Large intestine (tissue), 3 donors: ENCODE data around the gene SFXN5. TPM values are rescaled to one million over a fixed set of nuclear protein-coding genes. Genes with fewer than 3 reads are reported as not detected.

Experiments
- DNase-seq, 2 donors: peaks; one replicate each; pipeline versions ENCODE4 v3.0.0 to v3.0.0-alpha.2; 2013
- H3K27ac ChIP-seq: one replicate; pipeline ENCODE4 v1.5.1; 2013; ENCODE audit warnings: low read length
- H3K27me3 ChIP-seq: 2 replicates; pipeline ENCODE4 v1.6.1; 2013; ENCODE audit warnings: low read length; ENCODE audit not compliant: control insufficient read depth, insufficient read depth
- H3K36me3 ChIP-seq: 2 replicates; pipeline ENCODE4 v1.6.1; 2013; ENCODE audit warnings: low read length; ENCODE audit not compliant: control insufficient read depth, insufficient read depth
- H3K4me1 ChIP-seq: one replicate; pipeline ENCODE4 v1.6.1; 2013; ENCODE audit warnings: low read length; ENCODE audit not compliant: control insufficient read depth, insufficient read depth
- H3K4me3 ChIP-seq: one replicate; pipeline ENCODE4 v1.5.1; 2013; ENCODE audit warnings: low read length
- H3K9me3 ChIP-seq: one replicate; pipeline ENCODE4 v1.6.1; 2013; ENCODE audit warnings: mild to moderate bottlenecking, low read depth, low read length, moderate library complexity; ENCODE audit not compliant: control insufficient read depth
- WGBS: methylation state at CpG from one replicate; pipeline ENCODE4 v1.1.5; 2013; ENCODE audit warnings: low lambda C conversion rate; ENCODE audit not compliant: insufficient coverage; 5-methylcytosine and 5-hydroxymethylcytosine counted together
- polyA plus RNA-seq: library from polyadenylated mRNA; unstranded; fragments of 120-200 nt; gene quantifications from one replicate; pipeline ENCODE4 v1.2.1, GENCODE V29; 2013

The SFXN5 gene
- polyA plus RNA-seq, 1 donor, result 20.0 TPM

DNA sequence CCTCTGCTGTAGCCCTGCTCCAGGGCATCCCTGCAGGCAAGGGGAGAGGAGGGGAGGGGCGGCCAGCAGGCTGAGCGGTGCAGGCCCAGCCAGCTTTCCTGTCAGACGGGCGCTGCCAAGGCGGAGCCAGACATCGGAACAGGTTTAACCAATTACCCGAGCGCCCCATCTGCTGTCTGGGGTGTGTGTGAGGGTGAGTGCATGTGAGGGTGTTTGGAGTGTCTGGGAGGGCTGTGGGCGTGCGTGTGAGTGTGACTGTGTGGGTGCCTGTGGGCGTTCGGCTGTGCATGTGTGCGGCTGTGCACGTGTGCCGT lies 134.2 kb downstream of the SFXN5 start:
- no peak overlapping the region for H3K4me3 ChIP-seq
- no peak overlapping the region for H3K27ac ChIP-seq
- H3K4me1 ChIP-seq, result peaks cover 25% of the 10 kb centered on the region
- WGBS, result no CpG with 5 or more reads among the region's 15 CpGs
- DNase-seq, result no peak
- peaks cover 4% of the 10 kb centered on the region for H3K9me3 ChIP-seq
- no peaks in the 10 kb centered on the region for H3K27me3 ChIP-seq
- H3K36me3 ChIP-seq, result peaks cover 2% of the 10 kb centered on the region

- peaks cover 2% of the 10 kb centered on the region for H3K36me3 ChIP-seq
- no peak overlapping the region for H3K4me3 ChIP-seq
- no peaks in the 10 kb centered on the region for H3K27me3 ChIP-seq
- no CpG with 5 or more reads among the region's 19 CpGs for WGBS
- H3K4me1 ChIP-seq, result peaks cover 30% of the 10 kb centered on the region
- no peak for DNase-seq
- no peak overlapping the region for H3K27ac ChIP-seq
- peaks cover 4% of the 10 kb centered on the region for H3K9me3 ChIP-seq
These were observed 134.7 kb downstream of the SFXN5 start for GRCh38 chr2:72936660-72937355.

- Histone ChIP-seq H3K4me3 (no peak overlapping the region), H3K27ac (no peak overlapping the region), H3K27me3 (peaks cover 4% of the 10 kb centered on the region), H3K4me1 (peaks cover 35% of the 10 kb centered on the region), H3K9me3 (peaks cover 4% of the 10 kb centered on the region), H3K36me3 (peaks cover 2% of the 10 kb centered on the region)
- no peak for DNase-seq
- WGBS, result no CpG with 5 or more reads among the region's 2 CpGs
These were observed 135.9 kb downstream of the SFXN5 start for GRCh38 chr2:72935611-72935957.

GRCh38 chr2:72934683-72935610 lies 136.6 kb downstream of the SFXN5 start:
- H3K27ac ChIP-seq, result no peak overlapping the region
- H3K9me3 ChIP-seq, result peaks cover 4% of the 10 kb centered on the region
- H3K27me3 ChIP-seq, result peaks cover 10% of the 10 kb centered on the region
- peak in 1 of 2 donors; percentile 49 for DNase-seq
- no CpG with 5 or more reads among the region's 14 CpGs for WGBS
- no peak overlapping the region for H3K4me3 ChIP-seq
- H3K4me1 ChIP-seq, result peaks cover 35% of the 10 kb centered on the region
- H3K36me3 ChIP-seq, result peaks cover 1% of the 10 kb centered on the region

GRCh38 chr2:72933646-72934151 lies 137.8 kb downstream of the SFXN5 start:
- DNase-seq, result peak; percentile 70 to 83
- WGBS, result no CpG with 5 or more reads among the region's 12 CpGs
- H3K36me3 ChIP-seq, result no peaks in the 10 kb centered on the region
- H3K27ac ChIP-seq, result no peak overlapping the region
- H3K4me1 ChIP-seq, result peaks cover 35% of the 10 kb centered on the region
- H3K27me3 ChIP-seq, result peaks cover 22% of the 10 kb centered on the region
- peaks cover 4% of the 10 kb centered on the region for H3K9me3 ChIP-seq
- H3K4me3 ChIP-seq, result no peak overlapping the region

GRCh38 chr2:72933207-72933606 lies 138.3 kb downstream of the SFXN5 start:
- DNase-seq, result no peak
- no CpG with 5 or more reads among the region's 5 CpGs for WGBS
- Histone ChIP-seq H3K27ac (no peak overlapping the region), H3K4me1 (peaks cover 37% of the 10 kb centered on the region), H3K4me3 (no peak overlapping the region), H3K36me3 (no peaks in the 10 kb centered on the region), H3K27me3 (peaks cover 27% of the 10 kb centered on the region), H3K9me3 (peaks cover 4% of the 10 kb centered on the region)

DNA sequence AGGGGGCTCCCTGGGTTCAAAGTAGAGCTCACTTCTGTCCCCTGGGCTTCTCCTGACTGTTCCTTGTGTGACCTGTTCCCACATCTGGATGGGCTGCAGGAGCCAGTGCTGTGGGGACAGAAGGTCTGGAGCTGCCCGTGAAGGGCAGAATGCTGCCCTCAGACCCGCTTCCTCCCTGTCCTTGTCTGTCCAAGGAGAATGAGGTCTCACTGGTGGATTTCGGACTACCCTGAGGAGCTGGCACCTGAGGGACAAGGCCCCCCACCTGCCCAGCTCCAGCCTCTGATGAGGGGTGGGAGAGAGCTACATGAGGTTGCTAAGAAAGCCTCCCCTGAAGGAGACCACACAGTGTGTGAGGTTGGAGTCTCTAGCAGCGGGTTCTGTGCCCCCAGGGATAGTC lies 138.7 kb downstream of the SFXN5 start:
- peaks cover 39% of the 10 kb centered on the region for H3K4me1 ChIP-seq
- H3K9me3 ChIP-seq, result peaks cover 4% of the 10 kb centered on the region
- WGBS, result no CpG with 5 or more reads among the region's 4 CpGs
- no peak overlapping the region for H3K27ac ChIP-seq
- no peaks in the 10 kb centered on the region for H3K36me3 ChIP-seq
- DNase-seq, result no peak
- H3K27me3 ChIP-seq, result peaks cover 31% of the 10 kb centered on the region
- no peak overlapping the region for H3K4me3 ChIP-seq

- no CpG with 5 or more reads among the region's 5 CpGs for WGBS
- Histone ChIP-seq H3K9me3 (peaks cover 4% of the 10 kb centered on the region), H3K4me1 (peaks cover 39% of the 10 kb centered on the region), H3K27ac (no peak overlapping the region), H3K4me3 (no peak overlapping the region), H3K27me3 (peaks cover 37% of the 10 kb centered on the region), H3K36me3 (no peaks in the 10 kb centered on the region)
- peak; percentile 42 to 74 for DNase-seq
These were observed 139.3 kb downstream of the SFXN5 start for GRCh38 chr2:72932045-72932740.

DNA sequence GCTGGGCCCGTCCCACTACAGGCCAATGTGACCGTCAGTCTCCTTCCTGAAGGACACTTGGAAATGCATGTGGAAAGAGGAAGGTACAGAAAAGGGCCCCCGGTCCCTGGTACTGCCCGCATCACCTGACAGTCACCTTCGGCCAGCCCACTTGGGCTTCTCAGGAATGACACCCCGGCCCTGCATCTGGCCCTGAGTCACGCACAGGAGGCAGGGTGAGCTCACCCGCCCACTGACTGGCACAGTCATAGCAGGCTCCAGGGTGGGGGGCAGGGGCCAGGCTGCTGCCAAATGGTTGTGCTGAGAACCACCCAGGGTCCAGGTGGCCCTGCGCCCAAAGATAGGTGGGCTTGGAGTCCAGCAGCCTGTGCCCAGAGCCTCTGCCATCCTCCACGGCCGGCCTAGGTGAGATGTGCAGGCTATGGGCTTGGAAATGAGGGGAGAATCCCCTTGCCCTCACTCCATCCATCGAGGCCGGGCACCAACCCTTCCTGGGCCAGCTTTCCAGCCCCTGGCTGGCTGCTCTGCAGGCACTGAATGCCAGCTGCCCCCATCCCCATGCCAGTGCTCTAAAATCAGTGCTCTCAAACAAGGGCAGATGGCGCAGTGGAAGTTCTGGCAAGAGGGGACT lies 140.1 kb downstream of the SFXN5 start:
- H3K27me3 ChIP-seq, result peaks cover 45% of the 10 kb centered on the region
- no peak overlapping the region for H3K4me3 ChIP-seq
- no peak for DNase-seq
- H3K9me3 ChIP-seq, result peaks cover 4% of the 10 kb centered on the region
- H3K4me1 ChIP-seq, result peaks cover 39% of the 10 kb centered on the region
- H3K36me3 ChIP-seq, result no peaks in the 10 kb centered on the region
- H3K27ac ChIP-seq, result no peak overlapping the region
- WGBS, result no CpG with 5 or more reads among the region's 14 CpGs

GRCh38 chr2:72929010-72929409 lies 142.5 kb downstream of the SFXN5 start:
- Histone ChIP-seq H3K4me1 (peaks cover 31% of the 10 kb centered on the region), H3K27ac (no peak overlapping the region), H3K36me3 (no peaks in the 10 kb centered on the region), H3K4me3 (no peak overlapping the region), H3K27me3 (peaks cover 67% of the 10 kb centered on the region), H3K9me3 (peaks cover 14% of the 10 kb centered on the region)
- DNase-seq, result no peak
- no CpG with 5 or more reads among the region's 1 CpG for WGBS
